ENCODE measurements around the gene NME5.
"Not testable (repeated sequence)": the region's sequence is repeated elsewhere in the genome, so short reads cannot be mapped to it uniquely, and the experiment has no call there.

Gene NME5

GRCh38 chr5:138160706-138161105 is 21.5 kb upstream of the NME5 start:
- Histone ChIP-seq H3F3A (ENCODE audit: control insufficient read depth, insufficient read depth) (no peaks in the 10 kb centered on the region), H3K36me3 (ENCODE audit: control insufficient read depth, low read length) (peaks cover 89% of the 10 kb centered on the region), H3K27ac (ENCODE audit: low read depth, low read length) (no peak overlapping the region), H3K4me1 (ENCODE audit: control insufficient read depth, low read length) (no peaks in the 10 kb centered on the region), H3K9me3 (ENCODE audit: control insufficient read depth, insufficient read depth, low read length) (no peaks in the 10 kb centered on the region), H3K4me2 (ENCODE audit: low read length) (no peak overlapping the region), H3K4me3 (ENCODE audit: low read length) (no peak overlapping the region), H4K20me1 (ENCODE audit: control insufficient read depth, insufficient read depth, low read depth, low read length) (no peaks in the 10 kb centered on the region), H3K9me2 (replicated peaks; ENCODE audit: control insufficient read depth, low read length) (no peaks in the 10 kb centered on the region), H3K27me3 (ENCODE audit: control insufficient read depth, low read length) (no peaks in the 10 kb centered on the region), H3K79me2 (ENCODE audit: control insufficient read depth, low read length) (no peaks in the 10 kb centered on the region)
- TF ChIP-seq CTCF (IDR thresholded peaks at IDR 0.05; ENCODE audit: low read depth, low read length, poor library complexity, severe bottlenecking) (no peak), EZH2phosphoT487 (IDR thresholded peaks at IDR 0.05; ENCODE audit: borderline replicate concordance, low read length) (no peak)

- Histone ChIP-seq H3K79me2 (ENCODE audit: control insufficient read depth, low read length) (no peaks in the 10 kb centered on the region), H3K4me2 (ENCODE audit: low read length) (no peak overlapping the region), H4K20me1 (ENCODE audit: control insufficient read depth, insufficient read depth, low read depth, low read length) (no peaks in the 10 kb centered on the region), H3K4me3 (ENCODE audit: low read length) (no peak overlapping the region), H3K27ac (ENCODE audit: low read depth, low read length) (no peak overlapping the region), H3K27me3 (ENCODE audit: control insufficient read depth, low read length) (no peaks in the 10 kb centered on the region), H3K9me3 (ENCODE audit: control insufficient read depth, insufficient read depth, low read length) (no peaks in the 10 kb centered on the region), H3F3A (ENCODE audit: control insufficient read depth, insufficient read depth) (no peaks in the 10 kb centered on the region), H3K36me3 (ENCODE audit: control insufficient read depth, low read length) (peaks cover 78% of the 10 kb centered on the region), H3K4me1 (ENCODE audit: control insufficient read depth, low read length) (no peaks in the 10 kb centered on the region), H3K9me2 (replicated peaks; ENCODE audit: control insufficient read depth, low read length) (no peaks in the 10 kb centered on the region)
- TF ChIP-seq CTCF (IDR thresholded peaks at IDR 0.05; ENCODE audit: low read depth, low read length, poor library complexity, severe bottlenecking) (no peak), EZH2phosphoT487 (IDR thresholded peaks at IDR 0.05; ENCODE audit: borderline replicate concordance, low read length) (no peak)
Observed at GRCh38 chr5:138159666-138160065, 20.4 kb upstream of the NME5 start.

GRCh38 chr5:138157626-138158025 is 18.4 kb upstream of the NME5 start:
- no peaks in the 10 kb centered on the region for H3K79me2 ChIP-seq (ENCODE audit: control insufficient read depth, low read length)
- no peaks in the 10 kb centered on the region; the same call in 1 of the 2 replicates for H3F3A ChIP-seq (ENCODE audit: control insufficient read depth, insufficient read depth)
- TF ChIP-seq CTCF (IDR thresholded peaks at IDR 0.05; ENCODE audit: low read depth, low read length, poor library complexity, severe bottlenecking) (no peak), EZH2phosphoT487 (IDR thresholded peaks at IDR 0.05; ENCODE audit: borderline replicate concordance, low read length) (no peak)
- no peak overlapping the region for H3K4me2 ChIP-seq (ENCODE audit: low read length)
- no peaks in the 10 kb centered on the region for H3K9me2 ChIP-seq (replicated peaks; ENCODE audit: control insufficient read depth, low read length)
- H3K36me3 ChIP-seq (ENCODE audit: control insufficient read depth, low read length), result peaks cover 58% of the 10 kb centered on the region
- no peaks in the 10 kb centered on the region for H4K20me1 ChIP-seq (ENCODE audit: control insufficient read depth, insufficient read depth, low read depth, low read length)
- H3K27ac ChIP-seq (ENCODE audit: low read depth, low read length), result no peak overlapping the region
- no peaks in the 10 kb centered on the region for H3K27me3 ChIP-seq (ENCODE audit: control insufficient read depth, low read length)
- H3K9me3 ChIP-seq (ENCODE audit: control insufficient read depth, insufficient read depth, low read length), result no peaks in the 10 kb centered on the region
- H3K4me1 ChIP-seq (ENCODE audit: control insufficient read depth, low read length), result no peaks in the 10 kb centered on the region
- no peak overlapping the region for H3K4me3 ChIP-seq (ENCODE audit: low read length)

- not testable (repeated sequence) for H3K4me1 ChIP-seq (ENCODE audit: control insufficient read depth, low read length); H3K79me2 ChIP-seq (ENCODE audit: control insufficient read depth, low read length); H3K4me3 ChIP-seq (ENCODE audit: low read length); H3K27ac ChIP-seq (ENCODE audit: low read depth, low read length); H3K27me3 ChIP-seq (ENCODE audit: control insufficient read depth, low read length); H3F3A ChIP-seq (ENCODE audit: control insufficient read depth, insufficient read depth); H3K9me3 ChIP-seq (ENCODE audit: control insufficient read depth, insufficient read depth, low read length); H4K20me1 ChIP-seq (ENCODE audit: control insufficient read depth, insufficient read depth, low read depth, low read length); H3K4me2 ChIP-seq (ENCODE audit: low read length); H3K9me2 ChIP-seq (replicated peaks; ENCODE audit: control insufficient read depth, low read length)
- peaks cover 44% of the 10 kb centered on the region for H3K36me3 ChIP-seq (ENCODE audit: control insufficient read depth, low read length)
Observed at GRCh38 chr5:138155977-138156376, 16.7 kb upstream of the NME5 start.
